HepG2 (cell line): ENCODE data around the gene SIT1. TPM values are rescaled to one million over a fixed set of nuclear protein-coding genes. Genes with fewer than 3 reads are reported as not detected.
A peak's percentile ranks its signal among the peaks of the same experiment; 100 is the strongest.

Experiments
- FOXK2 ChIP-seq: fragments of 450-650 bp; IDR thresholded peaks from 2 replicates; pipeline ENCODE4 v1.6.1; 2016
- IKZF1 ChIP-seq: fragments of 450-650 bp; IDR thresholded peaks from 2 replicates; pipeline ENCODE4 v1.7.1; 2016
- KDM2A ChIP-seq: sonication (generic); formaldehyde crosslinking; IDR thresholded peaks from 2 replicates; pipeline ENCODE4 v1.4.0; 2020; ENCODE audit warnings: low read depth, missing genetic modification reagents, borderline replicate concordance
- MATR3 ChIP-seq: sonication (generic); formaldehyde crosslinking; IDR thresholded peaks from 2 replicates; pipeline ENCODE4 v1.4.0; 2020; ENCODE audit warnings: missing genetic modification reagents
- NFIC ChIP-seq: IDR thresholded peaks from 2 replicates; pipeline ENCODE4 v1.6.1; 2012; ENCODE audit warnings: mild to moderate bottlenecking, low read length, inconsistent platforms
- SNAPC5 ChIP-seq: sonication (generic); formaldehyde crosslinking; IDR thresholded peaks from 2 replicates; pipeline ENCODE4 v1.8.1; 2023; ENCODE audit warnings: mild to moderate bottlenecking, missing genetic modification reagents, borderline replicate concordance
- SP5 ChIP-seq: IDR thresholded peaks from 2 replicates; pipeline ENCODE4 v1.6.1; 2016; ENCODE audit warnings: low read depth, borderline replicate concordance
- TEAD3 ChIP-seq: optimal IDR thresholded peaks from 2 replicates; pipeline ENCODE3; 2016; ENCODE audit warnings: borderline replicate concordance
- YEATS2 ChIP-seq: sonication (generic); formaldehyde crosslinking; IDR thresholded peaks from 2 replicates; pipeline ENCODE4 v1.4.0; 2020; ENCODE audit warnings: missing genetic modification reagents, borderline replicate concordance
- ZBTB14 ChIP-seq: sonication (generic); formaldehyde crosslinking; IDR thresholded peaks from 2 replicates; pipeline ENCODE4 v1.4.0; 2020; ENCODE audit warnings: missing genetic modification reagents
- ZBTB39 ChIP-seq: sonication (generic); formaldehyde crosslinking; IDR thresholded peaks from 2 replicates; pipeline ENCODE4 v1.5.0; 2020; ENCODE audit warnings: missing genetic modification reagents
- ZFAT ChIP-seq: sonication (generic); formaldehyde crosslinking; conservative IDR thresholded peaks from 2 replicates; pipeline ENCODE4 v1.8.1; 2023; ENCODE audit warnings: missing genetic modification reagents, inconsistent platforms
- ZFP1 ChIP-seq: IDR thresholded peaks from 2 replicates; pipeline ENCODE4 v1.6.1; 2016
- ZFP37 ChIP-seq: sonication (generic); formaldehyde crosslinking; IDR thresholded peaks from 2 replicates; pipeline ENCODE4 v1.4.0; 2020; ENCODE audit warnings: missing genetic modification reagents, borderline replicate concordance
- ZNF17 ChIP-seq: sonication (generic); formaldehyde crosslinking; IDR thresholded peaks from 2 replicates; pipeline ENCODE4 v1.5.0; 2020; ENCODE audit warnings: mild to moderate bottlenecking, missing genetic modification reagents
- ZNF431 ChIP-seq: sonication (generic); formaldehyde crosslinking; IDR thresholded peaks from 2 replicates; pipeline ENCODE4 v1.9.0; 2022; ENCODE audit warnings: missing genetic modification reagents, low read depth, mild to moderate bottlenecking, borderline replicate concordance
- ZNF614 ChIP-seq: IDR thresholded peaks from 2 replicates; pipeline ENCODE4 v1.6.1; 2018; ENCODE audit warnings: missing biosample characterization, missing genetic modification reagents, inconsistent platforms, borderline replicate concordance
- ZNF713 ChIP-seq: sonication (generic); formaldehyde crosslinking; IDR thresholded peaks from 2 replicates; pipeline ENCODE4 v1.4.0; 2020; ENCODE audit warnings: mild to moderate bottlenecking, missing genetic modification reagents
- ZNF790 ChIP-seq: sonication (generic); formaldehyde crosslinking; IDR thresholded peaks from 2 replicates; pipeline ENCODE4 v1.8.0; 2022; ENCODE audit warnings: missing genetic modification reagents, mild to moderate bottlenecking, borderline replicate concordance
- ZZZ3 ChIP-seq: sonication (generic); formaldehyde crosslinking; IDR thresholded peaks from 2 replicates; pipeline ENCODE4 v1.4.0; 2020; ENCODE audit warnings: missing genetic modification reagents, mild to moderate bottlenecking, borderline replicate concordance
- polyA plus RNA-seq, 8 experiments: library from polyadenylated mRNA; depleted of rRNA in 3 of 8; stranded (reverse) in 7 of 8; unstranded in 1 of 8; fragments of >200 nt; fragmentation: Illumina TruSeq in 4 of 8; extraction: Trizol in 4 of 8; gene quantifications; 2 replicates each; pipeline versions ENCODE4 v1.2.1 to v1.2.3, GENCODE V29; 2011 to 2016; ENCODE audit warnings: low read depth in 4 of 8, missing spikeins in 1 of 8, mixed read lengths in 1 of 8; ENCODE audit not compliant: insufficient read depth in 1 of 8
- total RNA-seq, 5 experiments: library from RNA; depleted of rRNA; stranded (reverse); fragments of >200 nt; fragmentation: Illumina TruSeq; extraction: Trizol; gene quantifications; 2 replicates each; pipeline ENCODE4 v1.2.3, GENCODE V29; 2016; ENCODE audit warnings: low read depth in 1 of 5
- TF ChIP-seq, protein P1 (sequence below): sonication (generic); IDR thresholded peaks from 2 replicates; pipeline ENCODE4 v1.6.1; 2016; ENCODE audit warnings: low read depth, borderline replicate concordance
- TF ChIP-seq, protein P2 (sequence below): IDR thresholded peaks from 2 replicates; pipeline ENCODE4 v1.6.1; 2016
- TF ChIP-seq, protein P3 (sequence below): sonication (generic); formaldehyde crosslinking; IDR thresholded peaks from 2 replicates; pipeline ENCODE4 v1.4.0; 2020; ENCODE audit warnings: low read depth, mild to moderate bottlenecking, missing genetic modification reagents

Gene SIT1
- total and polyA plus RNA-seq, 2 of the 13 experiments (the other 11 are each of a cell fraction or from before 2014, with no cell fraction given) = 0.09 to 6.7 TPM

DNA sequence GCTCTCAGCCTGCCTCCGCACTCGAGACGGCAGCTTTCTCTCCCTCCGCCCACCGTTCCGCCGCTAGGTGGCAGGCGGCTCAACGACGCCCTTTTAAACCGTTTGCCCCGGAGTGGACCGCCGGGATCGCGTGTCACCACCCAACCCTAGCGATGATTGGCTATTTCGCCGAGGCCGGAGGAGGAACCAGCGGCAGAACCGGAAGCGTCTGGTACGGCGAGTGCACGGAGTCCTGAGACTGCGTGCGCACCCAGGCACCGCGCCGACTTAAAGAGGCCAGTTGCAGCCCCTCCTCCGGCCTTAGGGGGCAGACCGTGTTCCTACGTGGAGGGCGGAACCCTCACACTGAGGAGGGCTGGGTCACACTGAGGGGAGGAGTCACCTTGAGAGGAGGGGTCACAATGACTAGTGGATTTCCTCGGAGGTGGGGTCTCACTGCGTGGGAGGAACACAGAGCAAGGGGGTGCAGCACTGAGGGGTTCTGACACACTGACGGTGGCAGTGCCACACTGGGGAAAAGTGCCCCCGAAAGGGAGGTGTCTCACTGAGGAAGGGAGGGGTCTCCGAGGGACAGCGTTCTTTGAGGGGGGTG, 46.6 kb downstream of the SIT1 start (continued):
- TF ChIP-seq ZNF790 (CRISPR knock-in tag) (no peak; the same call in 1 of the 2 replicates), ZNF713 (CRISPR knock-in tag) (no peak; the same call in 1 of the 2 replicates), TEAD3 (peak; percentile 73), ZZZ3 (CRISPR knock-in tag) (peak; percentile 74; the same call in 1 of the 2 replicates), NFIC (no peak), ZFAT (CRISPR knock-in tag) (no peak), MATR3 (no peak), KDM2A (CRISPR knock-in tag) (peak; percentile 96), ZBTB14 (CRISPR knock-in tag) (no peak), ZNF17 (CRISPR knock-in tag) (no peak), ZFP37 (CRISPR knock-in tag) (no peak; the same call in 1 of the 2 replicates), ZBTB39 (CRISPR knock-in tag) (no peak), YEATS2 (CRISPR knock-in tag) (peak; percentile 84; the same call in 1 of the 2 replicates), ZNF431 (CRISPR knock-in tag) (no peak), SNAPC5 (peak; percentile 83; the same call in 1 of the 2 replicates), IKZF1 (no peak), SP5 (peak; percentile 57; the same call in 1 of the 2 replicates), FOXK2 (no peak), ZFP1 (CRISPR knock-in tag) (0 out of 2 replicates have a peak, but pooled peaks have one; percentile 13), ZNF614 (CRISPR knock-in tag) (no peak; the same call in 1 of the 2 replicates)
- TF ChIP-seq, protein P1, sequence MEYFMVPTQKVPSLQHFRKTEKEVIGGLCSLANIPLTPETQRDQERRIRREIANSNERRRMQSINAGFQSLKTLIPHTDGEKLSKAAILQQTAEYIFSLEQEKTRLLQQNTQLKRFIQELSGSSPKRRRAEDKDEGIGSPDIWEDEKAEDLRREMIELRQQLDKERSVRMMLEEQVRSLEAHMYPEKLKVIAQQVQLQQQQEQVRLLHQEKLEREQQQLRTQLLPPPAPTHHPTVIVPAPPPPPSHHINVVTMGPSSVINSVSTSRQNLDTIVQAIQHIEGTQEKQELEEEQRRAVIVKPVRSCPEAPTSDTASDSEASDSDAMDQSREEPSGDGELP = peak; percentile 78; the same call in 1 of the 2 replicates
- TF ChIP-seq, protein P2, sequence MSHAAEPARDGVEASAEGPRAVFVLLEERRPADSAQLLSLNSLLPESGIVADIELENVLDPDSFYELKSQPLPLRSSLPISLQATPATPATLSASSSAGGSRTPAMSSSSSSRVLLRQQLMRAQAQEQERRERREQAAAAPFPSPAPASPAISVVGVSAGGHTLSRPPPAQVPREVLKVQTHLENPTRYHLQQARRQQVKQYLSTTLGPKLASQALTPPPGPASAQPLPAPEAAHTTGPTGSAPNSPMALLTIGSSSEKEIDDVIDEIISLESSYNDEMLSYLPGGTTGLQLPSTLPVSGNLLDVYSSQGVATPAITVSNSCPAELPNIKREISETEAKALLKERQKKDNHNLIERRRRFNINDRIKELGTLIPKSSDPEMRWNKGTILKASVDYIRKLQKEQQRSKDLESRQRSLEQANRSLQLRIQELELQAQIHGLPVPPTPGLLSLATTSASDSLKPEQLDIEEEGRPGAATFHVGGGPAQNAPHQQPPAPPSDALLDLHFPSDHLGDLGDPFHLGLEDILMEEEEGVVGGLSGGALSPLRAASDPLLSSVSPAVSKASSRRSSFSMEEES = 0 out of 2 replicates have a peak, but pooled peaks have one; percentile 57
- TF ChIP-seq, protein P3, sequence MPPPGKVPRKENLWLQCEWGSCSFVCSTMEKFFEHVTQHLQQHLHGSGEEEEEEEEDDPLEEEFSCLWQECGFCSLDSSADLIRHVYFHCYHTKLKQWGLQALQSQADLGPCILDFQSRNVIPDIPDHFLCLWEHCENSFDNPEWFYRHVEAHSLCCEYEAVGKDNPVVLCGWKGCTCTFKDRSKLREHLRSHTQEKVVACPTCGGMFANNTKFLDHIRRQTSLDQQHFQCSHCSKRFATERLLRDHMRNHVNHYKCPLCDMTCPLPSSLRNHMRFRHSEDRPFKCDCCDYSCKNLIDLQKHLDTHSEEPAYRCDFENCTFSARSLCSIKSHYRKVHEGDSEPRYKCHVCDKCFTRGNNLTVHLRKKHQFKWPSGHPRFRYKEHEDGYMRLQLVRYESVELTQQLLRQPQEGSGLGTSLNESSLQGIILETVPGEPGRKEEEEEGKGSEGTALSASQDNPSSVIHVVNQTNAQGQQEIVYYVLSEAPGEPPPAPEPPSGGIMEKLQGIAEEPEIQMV = 0 out of 2 replicates have a peak, but pooled peaks have one; percentile 58
